NCI-H524 (cell line): Measurements from ENCODE around the gene EXOSC7.
A peak's percentile ranks its signal among the peaks of the same experiment; 100 is the strongest.
"Not testable (repeated sequence)": the region's sequence is repeated elsewhere in the genome, so short reads cannot be mapped to it uniquely, and the experiment has no call there.

ENCODE experiments used
- DNase-seq, 2 experiments: peaks; one replicate each; lab custom pipeline; 2025; lab: John Stamatoyannopoulos, UW

EXOSC7 gene

GRCh38 chr3:45024542-45025255, 48.7 kb downstream of the EXOSC7 start:
- no peak for DNase-seq

- no peak for DNase-seq
Measured at GRCh38 chr3:45026038-45026437, 50.0 kb downstream of the EXOSC7 start, which contains the start of gene CLEC3B. TSS of gene CLEC3B (plus strand) at chr3:45026303. CDS start at chr3:45026363, 60 bp downstream.

GRCh38 chr3:45026957-45027356, 50.9 kb downstream of the EXOSC7 start:
- no peak for DNase-seq

GRCh38 chr3:45027441-45027840, 51.4 kb downstream of the EXOSC7 start:
- DNase-seq, result no peak

GRCh38 chr3:45029216-45029615, 53.2 kb downstream of the EXOSC7 start:
- no peak for DNase-seq

- DNase-seq, result no peak
Measured at GRCh38 chr3:45029661-45030060, 53.6 kb downstream of the EXOSC7 start.

- no peak for DNase-seq
Measured at GRCh38 chr3:45031531-45031930, 55.5 kb downstream of the EXOSC7 start.

GRCh38 chr3:45032113-45032512, 56.1 kb downstream of the EXOSC7 start:
- no peak for DNase-seq

GRCh38 chr3:45033791-45034190, 57.7 kb downstream of the EXOSC7 start:
- DNase-seq, result no peak

GRCh38 chr3:45034612-45035252, 58.7 kb downstream of the EXOSC7 start:
- no peak for DNase-seq

- peak; percentile 45 to 48 for DNase-seq
Measured at GRCh38 chr3:45035441-45036301, 59.6 kb downstream of the EXOSC7 start.

- DNase-seq, result peak; percentile 92 to 95
Measured at GRCh38 chr3:45037720-45038455, 61.8 kb downstream of the EXOSC7 start.

- DNase-seq, result no peak
Measured at GRCh38 chr3:45041666-45042065, 65.6 kb downstream of the EXOSC7 start.

GRCh38 chr3:45042162-45042561, 66.1 kb downstream of the EXOSC7 start:
- DNase-seq, result no peak

GRCh38 chr3:45043728-45044299, 67.8 kb downstream of the EXOSC7 start:
- no peak for DNase-seq

GRCh38 chr3:45048244-45048643, 72.2 kb downstream of the EXOSC7 start:
- no peak for DNase-seq

- no peak for DNase-seq
Measured at GRCh38 chr3:45049807-45050206, 73.8 kb downstream of the EXOSC7 start.

GRCh38 chr3:45051685-45052084, 75.6 kb downstream of the EXOSC7 start:
- no peak for DNase-seq

GRCh38 chr3:45053805-45054195, 77.8 kb downstream of the EXOSC7 start:
- not testable (repeated sequence) for DNase-seq

GRCh38 chr3:45054196-45054857, 78.3 kb downstream of the EXOSC7 start:
- DNase-seq, result no peak

- no peak for DNase-seq
Measured at GRCh38 chr3:45055032-45055410, 79.0 kb downstream of the EXOSC7 start.
